ENCODE data around the gene RFLNA. TPM values are rescaled to one million over a fixed set of nuclear protein-coding genes. Genes with fewer than 3 reads are reported as not detected.

Gene RFLNA
- total RNA-seq, 1 experiment from 2014 or later, result 1.1 TPM

GRCh38 chr12:124281309-124281708 is 13.6 kb upstream of the RFLNA start:
- no peak overlapping the region for H3K4me3 ChIP-seq (ENCODE audit: low read depth, low read length, poor library complexity, severe bottlenecking)
- no peak for DNase-seq (ENCODE audit: low spot score)
- H3K27me3 ChIP-seq (replicated peaks; ENCODE audit: insufficient read depth, low read depth, low read length, poor library complexity), result peaks cover 44% of the 10 kb centered on the region
- intact Hi-C loops (cut with micrococcal nuclease; ENCODE audit: unreplicated experiment), result no loop called here
- ChIA-PET POLR2A (ENCODE audit: low non-redundant PET) (no interaction called here), CTCF (no interaction called here)
- no peaks in the 10 kb centered on the region for H3K36me3 ChIP-seq (ENCODE audit: insufficient read depth, low read length, poor library complexity, severe bottlenecking)
- H3K27ac ChIP-seq (ENCODE audit: low read depth, low read length, poor library complexity, severe bottlenecking), result no peak overlapping the region
- BruUV-seq (replicated peaks), result no TSS peak
- H3K9me3 ChIP-seq (ENCODE audit: low read depth, low read length, poor library complexity, severe bottlenecking), result peaks cover 4% of the 10 kb centered on the region
- no peak for TF ChIP-seq CTCF (conservative IDR thresholded peaks at IDR 0.05; ENCODE audit: low read depth, low read length)
- no peak for TF ChIP-seq EZH2 (IDR thresholded peaks at IDR 0.05; ENCODE audit: borderline replicate concordance, low read depth, low read length, poor library complexity, severe bottlenecking)
- no peaks in the 10 kb centered on the region for H3K4me1 ChIP-seq (ENCODE audit: insufficient read depth, low read length, poor library complexity, severe bottlenecking)

GRCh38 chr12:124282287-124282686 is 12.6 kb upstream of the RFLNA start:
- Histone ChIP-seq H3K9me3 (ENCODE audit: low read depth, low read length, poor library complexity, severe bottlenecking) (peaks cover 4% of the 10 kb centered on the region), H3K4me1 (ENCODE audit: insufficient read depth, low read length, poor library complexity, severe bottlenecking) (no peaks in the 10 kb centered on the region), H3K36me3 (ENCODE audit: insufficient read depth, low read length, poor library complexity, severe bottlenecking) (no peaks in the 10 kb centered on the region), H3K4me3 (ENCODE audit: low read depth, low read length, poor library complexity, severe bottlenecking) (no peak overlapping the region), H3K27ac (ENCODE audit: low read depth, low read length, poor library complexity, severe bottlenecking) (no peak overlapping the region), H3K27me3 (replicated peaks; ENCODE audit: insufficient read depth, low read depth, low read length, poor library complexity) (peaks cover 44% of the 10 kb centered on the region)
- no peak for TF ChIP-seq EZH2 (IDR thresholded peaks at IDR 0.05; ENCODE audit: borderline replicate concordance, low read depth, low read length, poor library complexity, severe bottlenecking)
- no peak for TF ChIP-seq CTCF (conservative IDR thresholded peaks at IDR 0.05; ENCODE audit: low read depth, low read length)
- ChIA-PET POLR2A (ENCODE audit: low non-redundant PET) (no interaction called here), CTCF (no interaction called here)
- intact Hi-C loops (cut with micrococcal nuclease; ENCODE audit: unreplicated experiment), result no loop called here
- no TSS peak for BruUV-seq (replicated peaks)
- DNase-seq (ENCODE audit: low spot score), result no peak

GRCh38 chr12:124283326-124283725 is 11.6 kb upstream of the RFLNA start:
- no TSS peak for BruUV-seq (replicated peaks)
- no peak for DNase-seq (ENCODE audit: low spot score)
- ChIA-PET POLR2A (ENCODE audit: low non-redundant PET) (no interaction called here), CTCF (no interaction called here)
- H3K4me3 ChIP-seq (ENCODE audit: low read depth, low read length, poor library complexity, severe bottlenecking), result no peak overlapping the region
- no peak for TF ChIP-seq CTCF (conservative IDR thresholded peaks at IDR 0.05; ENCODE audit: low read depth, low read length)
- no peak for TF ChIP-seq EZH2 (IDR thresholded peaks at IDR 0.05; ENCODE audit: borderline replicate concordance, low read depth, low read length, poor library complexity, severe bottlenecking)
- peaks cover 44% of the 10 kb centered on the region for H3K27me3 ChIP-seq (replicated peaks; ENCODE audit: insufficient read depth, low read depth, low read length, poor library complexity)
- intact Hi-C loops (cut with micrococcal nuclease; ENCODE audit: unreplicated experiment), result no loop called here
- H3K4me1 ChIP-seq (ENCODE audit: insufficient read depth, low read length, poor library complexity, severe bottlenecking), result no peaks in the 10 kb centered on the region
- no peak overlapping the region for H3K27ac ChIP-seq (ENCODE audit: low read depth, low read length, poor library complexity, severe bottlenecking)
- no peaks in the 10 kb centered on the region for H3K36me3 ChIP-seq (ENCODE audit: insufficient read depth, low read length, poor library complexity, severe bottlenecking)
- peaks cover 4% of the 10 kb centered on the region for H3K9me3 ChIP-seq (ENCODE audit: low read depth, low read length, poor library complexity, severe bottlenecking)

All from A673 (cell line).